GM18858 (cell line): Measurements from ENCODE around the gene BHMT2.

Experiments used
- ATAC-seq: cut with Tn5 transposase; IDR thresholded peaks from one replicate; pipeline ENCODE4 v1.9.1; 2021; ENCODE audit not compliant: unreplicated experiment

BHMT2 gene

GRCh38 chr5:79062436-79062835, 7.1 kb upstream of the BHMT2 start:
- no peak for ATAC-seq

- ATAC-seq, result no peak
Observed at GRCh38 chr5:79070350-79070667, 742 bp downstream of the BHMT2 start.

GRCh38 chr5:79074641-79075040, 5.1 kb downstream of the BHMT2 start:
- ATAC-seq, result no peak

- no peak for ATAC-seq
Observed at GRCh38 chr5:79075646-79076426, 6.3 kb downstream of the BHMT2 start.

- no peak for ATAC-seq
Observed at GRCh38 chr5:79076819-79077218, 7.3 kb downstream of the BHMT2 start.

- ATAC-seq, result no peak
Observed at GRCh38 chr5:79077680-79078365, 8.3 kb downstream of the BHMT2 start.

GRCh38 chr5:79080804-79081203, 11.2 kb downstream of the BHMT2 start:
- ATAC-seq, result no peak

GRCh38 chr5:79081779-79082178, 12.2 kb downstream of the BHMT2 start:
- no peak for ATAC-seq

GRCh38 chr5:79086116-79086515, 16.5 kb downstream of the BHMT2 start:
- ATAC-seq, result no peak

- no peak for ATAC-seq
Observed at GRCh38 chr5:79088507-79088906, 18.9 kb downstream of the BHMT2 start.

GRCh38 chr5:79091064-79091463, 21.5 kb downstream of the BHMT2 start:
- ATAC-seq, result no peak

- ATAC-seq, result no peak
Observed at GRCh38 chr5:79093762-79094161, 24.2 kb downstream of the BHMT2 start.

- ATAC-seq, result no peak
Observed at GRCh38 chr5:79105868-79106267, 36.3 kb downstream of the BHMT2 start.

GRCh38 chr5:79107020-79107796, 37.6 kb downstream of the BHMT2 start:
- ATAC-seq, result no peak

- no peak for ATAC-seq
Observed at GRCh38 chr5:79108086-79108485, 38.5 kb downstream of the BHMT2 start.

GRCh38 chr5:79108792-79109191, 39.2 kb downstream of the BHMT2 start:
- no peak for ATAC-seq

- no peak for ATAC-seq
Observed at GRCh38 chr5:79109527-79110492, 40.2 kb downstream of the BHMT2 start.

GRCh38 chr5:79111387-79111959, 41.9 kb downstream of the BHMT2 start, which contains the start of gene BHMT:
Gene BHMT, plus strand, starts transcription at chr5:79111809. Its CDS starts 77 bp downstream, at chr5:79111886.
- ATAC-seq, result no peak

GRCh38 chr5:79111960-79112702, 42.6 kb downstream of the BHMT2 start:
- no peak for ATAC-seq

- ATAC-seq, result no peak
Observed at GRCh38 chr5:79112703-79113058, 43.1 kb downstream of the BHMT2 start.
